Measurements from ENCODE around the gene TAPBP. TPM values are rescaled to one million over a fixed set of nuclear protein-coding genes. Genes with fewer than 3 reads are reported as not detected.

The TAPBP gene
- total and polyA plus RNA-seq, 2 of the 8 experiments (the other 6 are each of a cell fraction or from before 2014, with no cell fraction given): 24.5 to 35.4 TPM

DNA sequence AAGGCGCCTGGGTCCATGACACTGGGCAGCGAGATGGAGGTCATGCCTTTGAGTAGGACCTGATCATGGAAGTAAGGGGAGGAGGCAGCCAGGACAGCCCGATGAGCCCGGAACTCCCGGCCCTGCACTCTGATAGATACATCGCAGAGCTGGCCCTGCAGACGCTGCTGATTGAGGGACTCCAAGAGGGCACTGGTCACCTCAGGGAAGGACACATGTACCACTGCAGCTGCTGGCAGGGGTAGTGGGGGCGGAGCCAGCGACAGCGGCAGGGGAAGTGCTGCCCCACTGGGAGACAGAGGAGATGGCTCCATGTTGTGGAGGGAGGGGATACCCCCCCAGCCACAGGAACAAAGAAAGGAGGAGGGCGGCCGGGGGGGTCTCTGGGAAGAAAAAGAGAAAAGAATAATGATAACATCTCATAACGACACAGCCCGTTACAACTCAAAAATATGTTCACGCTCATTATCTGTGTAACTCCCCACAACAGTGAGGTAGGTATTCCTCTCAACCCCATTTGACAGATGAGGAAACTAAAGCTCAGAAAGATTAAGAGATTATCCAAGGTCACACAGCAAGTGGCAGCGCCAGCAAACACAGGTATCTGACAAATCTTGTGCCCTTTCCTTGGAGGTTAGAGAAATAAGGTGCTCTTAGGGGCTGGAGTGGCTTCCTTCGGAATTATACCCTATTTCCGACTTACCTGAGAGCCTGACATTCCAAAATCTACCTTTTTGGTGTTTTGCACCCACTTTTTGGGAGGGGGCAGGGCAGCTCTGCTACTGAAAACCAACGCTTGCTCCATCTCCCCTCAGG, 2.9 kb upstream of the TAPBP start:
- WGBS, 2 experiments (ENCODE audit: extremely low coverage in 1 of 2, insufficient coverage in 1 of 2, insufficient read length in 1 of 2, insufficient replicate concordance in 2 of 2, low coverage in 1 of 2, low lambda C conversion rate in 2 of 2, missing lambda C conversion rate in 1 of 2): 66% methylated on average over 19 of the region's 19 CpGs; no CpG with 5 or more reads in 1 of the 2 experiments
- Histone ChIP-seq H2BK5ac (ENCODE audit: low read depth, low read length) (no peak overlapping the region), H3K79me2 (ENCODE audit: control insufficient read depth in 1 of 2, insufficient read depth in 2 of 2, low read length in 2 of 2) (peaks cover 0 to 25% of the 10 kb centered on the region in 2 experiments; a peak in 2 of 4 replicates), H3K79me1 (ENCODE audit: low read depth, low read length) (peaks cover 7% of the 10 kb centered on the region; the same call in 1 of the 2 replicates), H3K9me3 (ENCODE audit: insufficient read depth in 2 of 2, low read depth in 1 of 2, low read length in 1 of 2) (no peaks in the 10 kb centered on the region; a peak in 1 of 4 replicates), H3K9ac (replicated peaks in 1 of 4; ENCODE audit: extremely low read depth in 1 of 4, low read depth in 3 of 4, low read length in 3 of 4) (no peak overlapping the region), H2AK5ac (ENCODE audit: low read depth, low read length) (no peak overlapping the region), H2BK20ac (ENCODE audit: low read length) (no peak overlapping the region), H2BK15ac (ENCODE audit: low read length) (no peak overlapping the region), H4K91ac (replicated peaks; ENCODE audit: insufficient read length, low read length) (no peak overlapping the region), H3K23me2 (ENCODE audit: low read depth, low read length) (peaks cover 31% of the 10 kb centered on the region), H3K4me2 (ENCODE audit: insufficient read depth in 1 of 2, low read depth in 2 of 2, low read length in 2 of 2) (peak overlapping the region; percentile 65 to 66), H2AFZ (ENCODE audit: low read length) (no peak overlapping the region), H4K20me1 (replicated peaks in 1 of 2; ENCODE audit: control insufficient read depth in 1 of 2, insufficient read depth in 2 of 2, low read length in 2 of 2) (peaks cover 2 to 5% of the 10 kb centered on the region in 2 experiments), H3K18ac (ENCODE audit: extremely low read depth, low read length) (no peak overlapping the region), H4K8ac (ENCODE audit: extremely low read depth, insufficient read depth, low read length) (no peak overlapping the region), H3K14ac (ENCODE audit: insufficient read length) (no peak overlapping the region), H4K5ac (ENCODE audit: insufficient read length, low read depth, low read length) (no peak overlapping the region), H2BK120ac (replicated peaks; ENCODE audit: low read depth, low read length) (no peak overlapping the region), H2BK12ac (ENCODE audit: low read depth, low read length) (no peak overlapping the region), H3K36me3 (ENCODE audit: control insufficient read depth in 2 of 4, insufficient read depth in 4 of 4, low read length in 3 of 4) (peaks cover 10 to 31% (median 21%) of the 10 kb centered on the region in 4 experiments; a peak in 7 of 8 replicates), H3K4me3 (ENCODE audit: extremely low read depth in 1 of 4, insufficient read depth in 2 of 4, low read depth in 3 of 4, low read length in 4 of 4) (peak overlapping the region; percentile 49 to 82 (median 64)), H3K4ac (replicated peaks; ENCODE audit: insufficient read length, low read depth, low read length) (no peak overlapping the region), H3K27ac (ENCODE audit: low read depth, low read length) (no peak overlapping the region), H3K56ac (replicated peaks; ENCODE audit: insufficient read length, low read depth, low read length) (no peak overlapping the region), H3K23ac (ENCODE audit: insufficient read length) (no peak overlapping the region), H3K27me3 (replicated peaks in 1 of 4; ENCODE audit: control insufficient read depth in 3 of 4, extremely low read depth in 1 of 4, insufficient read depth in 3 of 4, low read length in 3 of 4) (no peaks in the 10 kb centered on the region), H3K4me1 (replicated peaks in 1 of 4; ENCODE audit: control insufficient read depth in 3 of 4, insufficient read depth in 4 of 4, low read length in 3 of 4) (peaks cover 0 to 35% (median 23%) of the 10 kb centered on the region in 4 experiments; a peak in 6 of 7 replicates)
- ChIA-PET CTCF (ENCODE audit: partially characterized antibody) (interaction anchor here (0.6 to 2.7 kb wide), 7 partner anchors 12 to 541 kb away, joined by 3 to 8 read pairs (median 3); partner anchors contain the start of gene RGL2), POLR2A (ENCODE audit: partially characterized antibody) (interaction anchor here (0.6 to 3.5 kb wide), 10 partner anchors 19 to 425 kb away, joined by 3 to 25 read pairs (median 6); partner anchors contain the start of genes B3GALT4, RGL2, RPS18 and VPS52)
- no peak for FAIRE-seq
- peak in 1 of 2 experiments; percentile 56 for DNase-seq (ENCODE audit: low read depth in 1 of 2, low spot score in 2 of 2)
- TF ChIP-seq TBP (IDR thresholded peaks at IDR 0.05; ENCODE audit: low read depth, low read length) (no peak), SIN3A (conservative IDR thresholded peaks at IDR 0.05 in 1 of 2, IDR thresholded peaks at IDR 0.05 in 1 of 2; ENCODE audit: low read depth in 1 of 2, low read length in 2 of 2) (0 out of 4 replicates have a peak, but pooled peaks of 1 of the 2 experiments have one; percentile 5)

Measured in H1 (cell line).